BLaER1 (cell line): ENCODE results near the gene TPSD1.
A peak's percentile ranks its signal among the peaks of the same experiment; 100 is the strongest.
"Not testable (repeated sequence)": the region's sequence is repeated elsewhere in the genome, so short reads cannot be mapped to it uniquely, and the experiment has no call there.

Experiments used
- H3K27ac ChIP-seq: shearing (Covaris generic); formaldehyde crosslinking; 2 replicates; pipeline ENCODE4 v1.8.1; 2022
- H3K27me3 ChIP-seq: shearing (Covaris generic); formaldehyde crosslinking; 2 replicates; pipeline ENCODE4 v1.8.1; 2022
- H3K36me3 ChIP-seq: shearing (Covaris generic); formaldehyde crosslinking; 2 replicates; pipeline ENCODE4 v1.8.1; 2022
- H3K4me1 ChIP-seq: shearing (Covaris generic); formaldehyde crosslinking; 2 replicates; pipeline ENCODE4 v1.8.1; 2022
- H3K4me2 ChIP-seq: shearing (Covaris generic); formaldehyde crosslinking; 2 replicates; pipeline ENCODE4 v1.8.1; 2022
- H3K4me3 ChIP-seq: shearing (Covaris generic); formaldehyde crosslinking; 2 replicates; pipeline ENCODE4 v1.8.1; 2022
- H3K9ac ChIP-seq: shearing (Covaris generic); formaldehyde crosslinking; 2 replicates; pipeline ENCODE4 v1.8.1; 2022
- H3K9me3 ChIP-seq: shearing (Covaris generic); formaldehyde crosslinking; 2 replicates; pipeline ENCODE4 v1.8.1; 2022
- H4K20me1 ChIP-seq: shearing (Covaris generic); formaldehyde crosslinking; 2 replicates; pipeline ENCODE4 v1.8.1; 2022
- Cebpa-rat ChIP-seq: shearing (Covaris generic); IDR thresholded peaks from 2 replicates; pipeline ENCODE4 v1.8.1; 2022

The TPSD1 gene

DNA sequence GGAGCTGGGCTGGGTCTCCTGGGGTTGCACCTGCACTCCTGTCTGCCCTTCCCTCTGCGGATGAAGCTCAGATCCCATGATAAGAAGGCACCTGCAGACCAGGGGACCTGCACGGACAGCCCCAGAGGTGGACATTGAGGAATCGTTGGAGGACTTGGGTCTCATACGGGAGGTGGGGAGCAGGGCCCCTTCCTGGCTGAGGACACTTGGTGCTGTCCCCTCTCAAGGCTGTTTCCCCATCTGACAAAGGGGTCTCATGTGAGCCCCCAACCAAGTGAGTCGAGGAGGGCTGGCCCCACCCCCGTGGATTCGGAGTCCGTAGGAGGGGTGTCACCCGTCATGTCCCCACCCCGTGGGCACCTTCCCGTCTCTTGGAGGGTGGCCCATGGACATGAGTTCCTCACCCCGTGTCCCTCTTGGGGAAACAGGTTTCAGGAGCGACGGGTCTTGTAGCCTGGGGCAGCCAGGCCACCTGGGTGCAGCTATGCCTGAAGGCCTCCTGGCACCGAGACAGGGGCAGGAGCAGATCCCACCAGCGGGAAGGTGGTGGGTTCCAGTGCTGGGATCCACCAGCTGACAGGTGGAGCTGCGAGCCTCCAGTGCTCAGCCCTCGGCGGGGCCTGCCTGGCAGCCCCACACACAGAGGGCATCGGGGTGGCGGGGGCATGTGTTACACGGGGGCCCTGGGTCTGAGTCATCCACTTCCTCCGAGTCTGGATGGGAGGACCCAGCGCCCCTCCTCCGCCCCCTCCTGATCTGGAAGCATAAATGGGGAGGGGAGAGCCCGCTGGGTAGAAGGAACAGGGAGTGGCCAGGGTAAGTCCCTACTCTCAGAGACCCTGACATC, at the start of gene TPSD1:
TSS of gene TPSD1 (plus strand) at position 794 of the 847 bp plus-strand sequence. CDS start 212 bp downstream, outside the sequence.
- peaks cover 40% of the 10 kb centered on the region for H3K27me3 ChIP-seq
- H3K9ac ChIP-seq: not testable (repeated sequence)

DNA sequence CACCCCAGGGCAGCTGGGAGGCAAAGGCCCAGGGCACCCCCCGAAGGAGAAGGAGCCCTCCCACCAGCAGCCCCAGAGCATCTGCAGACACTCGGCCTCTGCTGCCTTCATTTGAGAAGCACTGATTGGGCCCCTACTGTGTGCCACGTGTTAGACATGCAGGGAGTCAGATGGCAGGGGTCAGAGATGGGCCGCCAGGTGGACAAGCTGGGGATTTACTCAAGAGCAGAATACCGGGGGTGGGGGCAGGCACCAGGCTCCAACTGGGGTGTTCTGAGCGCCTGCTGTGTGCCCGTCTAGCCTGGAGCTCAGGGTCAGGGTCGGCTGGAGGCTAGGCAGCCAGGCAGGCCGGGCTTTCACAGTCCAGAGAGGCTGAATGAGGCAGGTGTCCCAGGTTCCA, 49.5 kb upstream of the TPSD1 start:
- H3K9ac ChIP-seq: no peak overlapping the region

More for the DNA sequence above, at the start of gene TPSD1:
- not testable (repeated sequence) for H3K4me3 ChIP-seq, H3K27ac ChIP-seq, H3K4me2 ChIP-seq, H3K36me3 ChIP-seq, H3K4me1 ChIP-seq, H3K9me3 ChIP-seq
- peaks cover 33% of the 10 kb centered on the region for H4K20me1 ChIP-seq

DNA sequence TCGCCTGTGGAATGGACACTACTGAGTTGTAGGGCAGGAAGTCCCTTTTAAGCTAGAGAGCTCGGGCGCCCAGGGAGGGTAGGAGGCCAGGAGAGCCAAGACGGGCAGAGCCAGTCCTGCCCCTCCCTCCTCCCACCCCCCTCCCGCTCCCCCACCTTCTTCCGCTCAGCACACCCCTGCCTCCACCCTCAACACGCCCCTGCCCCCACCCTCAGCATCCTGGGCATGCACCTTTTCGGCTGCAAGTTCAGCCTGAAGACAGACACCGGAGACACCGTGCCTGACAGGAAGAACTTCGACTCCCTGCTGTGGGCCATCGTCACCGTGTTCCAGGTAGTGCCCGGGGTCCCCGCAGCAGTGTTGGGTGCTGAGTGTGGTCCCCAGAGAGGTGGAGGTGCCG, 49.1 kb upstream of the TPSD1 start:
- H3K4me1 ChIP-seq: peaks cover 29% of the 10 kb centered on the region
- H3K9ac ChIP-seq: no peak overlapping the region
- no peak overlapping the region for H3K4me3 ChIP-seq
- no peak for TF ChIP-seq Cebpa-rat
- peaks cover 71% of the 10 kb centered on the region for H3K36me3 ChIP-seq
- H3K4me2 ChIP-seq: no peak overlapping the region
- H3K27ac ChIP-seq: no peak overlapping the region
- H3K9me3 ChIP-seq: no peaks in the 10 kb centered on the region
- peaks cover 34% of the 10 kb centered on the region for H4K20me1 ChIP-seq
- H3K27me3 ChIP-seq: no peaks in the 10 kb centered on the region

More for the DNA sequence above, 49.5 kb upstream of the TPSD1 start:
- no peak for TF ChIP-seq Cebpa-rat
- Histone ChIP-seq H3K27me3 (no peaks in the 10 kb centered on the region), H3K4me1 (peaks cover 29% of the 10 kb centered on the region), H3K9me3 (no peaks in the 10 kb centered on the region), H3K4me2 (no peak overlapping the region), H3K36me3 (peaks cover 71% of the 10 kb centered on the region), H3K4me3 (no peak overlapping the region), H3K27ac (no peak overlapping the region), H4K20me1 (peaks cover 38% of the 10 kb centered on the region)

DNA sequence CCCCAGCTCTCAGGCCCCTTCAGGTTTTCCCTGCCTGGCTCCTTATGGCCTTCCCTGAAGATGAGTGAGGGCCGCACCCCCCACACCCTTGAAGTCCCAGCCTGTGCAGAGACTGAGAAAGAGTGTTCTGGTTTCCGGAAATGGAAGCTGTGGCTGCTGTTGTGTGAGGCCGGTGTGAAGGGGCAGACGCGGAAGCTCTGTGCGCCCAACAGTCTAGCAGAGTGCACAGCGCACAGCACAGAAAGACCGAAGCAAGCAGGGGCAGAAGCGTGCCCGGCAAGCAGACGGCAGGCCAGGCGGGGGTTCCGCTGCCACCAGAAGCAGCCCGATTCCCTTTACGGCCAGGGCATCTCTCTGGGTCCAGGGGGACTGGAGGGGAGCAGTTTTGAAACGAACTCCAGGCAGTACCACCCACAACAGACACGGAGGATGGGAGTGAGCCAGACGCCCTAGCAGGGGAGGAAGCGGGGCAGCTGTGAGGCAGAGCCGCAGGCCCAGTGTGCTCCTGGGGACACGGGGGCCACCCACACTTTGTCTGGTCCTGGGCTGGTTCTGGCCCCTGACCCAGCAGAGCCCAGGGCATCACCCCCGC, 47.5 kb upstream of the TPSD1 start:
- H3K4me3 ChIP-seq: no peak overlapping the region
- H3K4me2 ChIP-seq: peak overlapping the region; percentile 58

DNA sequence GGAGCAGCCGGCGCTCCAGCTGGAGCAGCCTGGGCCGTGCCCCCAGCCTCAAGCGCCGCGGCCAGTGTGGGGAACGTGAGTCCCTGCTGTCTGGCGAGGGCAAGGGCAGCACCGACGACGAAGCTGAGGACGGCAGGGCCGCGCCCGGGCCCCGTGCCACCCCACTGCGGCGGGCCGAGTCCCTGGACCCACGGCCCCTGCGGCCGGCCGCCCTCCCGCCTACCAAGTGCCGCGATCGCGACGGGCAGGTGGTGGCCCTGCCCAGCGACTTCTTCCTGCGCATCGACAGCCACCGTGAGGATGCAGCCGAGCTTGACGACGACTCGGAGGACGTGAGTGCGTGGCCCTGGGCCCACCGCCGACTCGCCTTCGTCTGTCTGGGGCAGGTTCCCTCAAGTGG, 46.8 kb upstream of the TPSD1 start:
- Histone ChIP-seq H3K36me3 (peaks cover 70% of the 10 kb centered on the region), H3K27ac (peak overlapping the region; percentile 68), H3K4me3 (no peak overlapping the region), H3K4me1 (peaks cover 29% of the 10 kb centered on the region), H3K9ac (peak overlapping the region; percentile 64; the same call in 1 of the 2 replicates), H3K9me3 (no peaks in the 10 kb centered on the region), H3K27me3 (no peaks in the 10 kb centered on the region), H4K20me1 (peaks cover 17% of the 10 kb centered on the region), H3K4me2 (peak overlapping the region; percentile 58)
- TF ChIP-seq Cebpa-rat: no peak

More for the DNA sequence above, 47.5 kb upstream of the TPSD1 start:
- Histone ChIP-seq H3K4me1 (peaks cover 29% of the 10 kb centered on the region), H3K27ac (peak overlapping the region; percentile 68), H3K9me3 (no peaks in the 10 kb centered on the region), H4K20me1 (peaks cover 24% of the 10 kb centered on the region), H3K9ac (peak overlapping the region; percentile 64), H3K36me3 (peaks cover 72% of the 10 kb centered on the region), H3K27me3 (no peaks in the 10 kb centered on the region)
- TF ChIP-seq Cebpa-rat: no peak

DNA sequence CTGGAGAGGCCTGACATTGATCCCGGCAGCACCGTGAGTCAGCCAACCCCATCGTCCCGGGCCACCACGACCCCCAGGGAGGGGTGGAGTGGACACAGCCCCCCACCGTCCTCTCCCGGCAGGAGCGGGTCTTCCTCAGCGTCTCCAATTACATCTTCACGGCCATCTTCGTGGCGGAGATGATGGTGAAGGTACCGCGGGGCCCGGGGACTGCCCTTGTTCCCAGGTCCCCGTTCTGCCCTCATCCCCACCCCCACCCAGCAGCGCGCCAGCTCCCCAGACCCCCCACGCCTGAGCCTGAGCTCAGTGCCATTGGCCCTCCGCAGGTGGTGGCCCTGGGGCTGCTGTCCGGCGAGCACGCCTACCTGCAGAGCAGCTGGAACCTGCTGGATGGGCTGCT, 45.4 kb upstream of the TPSD1 start:
- Histone ChIP-seq H3K4me3 (no peak overlapping the region), H3K4me2 (no peak overlapping the region), H4K20me1 (peaks cover 17% of the 10 kb centered on the region; the same call in 1 of the 2 replicates), H3K9ac (no peak overlapping the region), H3K36me3 (peaks cover 76% of the 10 kb centered on the region), H3K27ac (no peak overlapping the region), H3K4me1 (peaks cover 24% of the 10 kb centered on the region), H3K27me3 (no peaks in the 10 kb centered on the region), H3K9me3 (no peaks in the 10 kb centered on the region)
- TF ChIP-seq Cebpa-rat: no peak

DNA sequence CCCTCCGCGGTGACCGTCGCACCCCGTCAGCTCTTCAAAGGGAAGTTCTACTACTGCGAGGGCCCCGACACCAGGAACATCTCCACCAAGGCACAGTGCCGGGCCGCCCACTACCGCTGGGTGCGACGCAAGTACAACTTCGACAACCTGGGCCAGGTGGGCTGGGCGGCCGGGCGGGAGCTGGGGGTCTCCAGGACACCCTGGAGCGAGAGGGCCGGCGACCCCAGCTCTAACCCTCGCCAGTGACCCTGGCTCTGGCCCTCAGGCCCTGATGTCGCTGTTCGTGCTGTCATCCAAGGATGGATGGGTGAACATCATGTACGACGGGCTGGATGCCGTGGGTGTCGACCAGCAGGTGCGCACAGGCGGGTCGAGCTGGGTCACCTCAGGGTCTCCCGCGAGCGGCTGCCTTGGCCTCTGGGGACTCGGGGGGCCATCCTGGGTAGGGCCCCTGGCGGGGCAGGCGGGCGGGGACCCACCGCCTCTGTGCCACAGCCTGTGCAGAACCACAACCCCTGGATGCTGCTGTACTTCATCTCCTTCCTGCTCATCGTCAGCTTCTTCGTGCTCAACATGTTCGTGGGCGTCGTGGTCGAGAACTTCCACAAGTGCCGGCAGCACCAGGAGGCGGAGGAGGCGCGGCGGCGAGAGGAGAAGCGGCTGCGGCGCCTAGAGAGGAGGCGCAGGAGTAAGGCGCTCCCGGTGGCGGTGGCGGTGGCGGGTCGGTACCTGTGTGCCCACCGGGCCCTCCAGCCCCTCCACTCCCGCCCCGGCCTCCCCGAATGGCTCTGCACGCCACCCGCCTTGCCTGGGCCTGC, 44.2 kb upstream of the TPSD1 start:
- H3K27me3 ChIP-seq: no peaks in the 10 kb centered on the region
- H3K4me3 ChIP-seq: no peak overlapping the region
- H4K20me1 ChIP-seq: peaks cover 19% of the 10 kb centered on the region; the same call in 1 of the 2 replicates
- no peaks in the 10 kb centered on the region for H3K9me3 ChIP-seq
- no peak for TF ChIP-seq Cebpa-rat
- peaks cover 82% of the 10 kb centered on the region for H3K36me3 ChIP-seq
- peaks cover 30% of the 10 kb centered on the region for H3K4me1 ChIP-seq
- no peak overlapping the region for H3K27ac ChIP-seq
- no peak overlapping the region for H3K4me2 ChIP-seq
- H3K9ac ChIP-seq: no peak overlapping the region

DNA sequence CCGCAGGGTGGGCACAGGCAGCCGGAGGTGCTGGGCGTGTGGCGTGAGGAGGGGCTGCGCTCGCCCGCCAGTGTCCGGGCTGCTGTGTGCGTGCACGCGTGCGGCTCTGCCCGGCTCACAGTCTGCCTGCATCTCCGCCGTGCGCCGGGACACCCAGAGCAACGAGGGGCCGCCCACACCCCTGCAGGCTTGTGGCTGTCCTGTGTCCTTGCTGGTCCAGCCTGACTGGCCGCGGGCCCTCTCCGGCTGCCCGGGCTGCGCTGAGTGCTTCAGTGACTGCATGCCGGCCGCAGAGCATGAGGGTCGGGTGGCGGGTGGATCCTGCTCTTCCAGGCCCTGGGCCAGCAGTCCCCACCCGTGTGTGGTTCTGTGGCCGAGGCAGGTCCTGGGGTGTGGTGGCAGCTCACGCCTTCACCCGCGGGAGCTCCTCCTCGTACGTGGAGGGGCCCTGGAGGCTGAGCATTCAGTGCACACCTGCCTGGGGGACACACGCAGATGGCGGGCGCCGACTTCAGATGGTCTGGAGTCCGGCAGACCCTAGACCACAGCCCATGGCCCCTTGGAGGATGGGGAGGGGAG, 43.2 kb upstream of the TPSD1 start:
- Histone ChIP-seq H3K4me1 (peaks cover 26% of the 10 kb centered on the region), H4K20me1 (peaks cover 29% of the 10 kb centered on the region; the same call in 1 of the 2 replicates), H3K27ac (no peak overlapping the region), H3K9me3 (no peaks in the 10 kb centered on the region), H3K36me3 (peaks cover 85% of the 10 kb centered on the region), H3K4me3 (no peak overlapping the region), H3K4me2 (no peak overlapping the region), H3K27me3 (no peaks in the 10 kb centered on the region), H3K9ac (no peak overlapping the region)
- no peak for TF ChIP-seq Cebpa-rat

DNA sequence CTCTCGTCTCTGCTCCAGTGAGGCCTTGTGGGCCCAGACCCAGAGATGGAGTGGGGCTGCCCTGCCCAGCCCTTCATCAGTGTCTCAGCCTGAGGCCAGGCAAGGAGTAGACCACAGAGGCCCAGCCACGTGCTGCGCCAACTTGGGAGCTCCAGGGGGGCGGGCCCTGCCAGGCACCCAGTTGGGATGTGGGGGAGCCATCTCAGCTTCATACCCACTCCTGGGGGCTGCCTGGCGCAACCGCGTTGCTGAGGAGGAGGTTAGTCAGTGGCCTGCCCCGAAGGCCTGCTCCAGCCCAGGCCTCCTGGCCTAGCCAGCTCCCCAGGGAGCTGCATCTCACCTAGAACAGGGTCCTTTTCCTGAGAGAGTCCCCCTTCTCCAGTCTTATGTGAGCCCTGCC, 42.6 kb upstream of the TPSD1 start:
- Histone ChIP-seq H3K36me3 (peaks cover 90% of the 10 kb centered on the region), H3K4me3 (no peak overlapping the region), H4K20me1 (peaks cover 30% of the 10 kb centered on the region; the same call in 1 of the 2 replicates), H3K4me2 (no peak overlapping the region), H3K9ac (no peak overlapping the region), H3K27ac (no peak overlapping the region), H3K9me3 (no peaks in the 10 kb centered on the region), H3K4me1 (peaks cover 21% of the 10 kb centered on the region), H3K27me3 (no peaks in the 10 kb centered on the region)
- no peak for TF ChIP-seq Cebpa-rat
